GM19452 (cell line): Measurements from ENCODE around the gene TBC1D2B.
A peak's percentile ranks its signal among the peaks of the same experiment; 100 is the strongest.
"Not testable (repeated sequence)": the region's sequence is repeated elsewhere in the genome, so short reads cannot be mapped to it uniquely, and the experiment has no call there.

Experiments used
- ATAC-seq: cut with Tn5 transposase; IDR thresholded peaks from one replicate; pipeline ENCODE4 v1.9.1; 2021; ENCODE audit not compliant: unreplicated experiment

TBC1D2B gene

DNA sequence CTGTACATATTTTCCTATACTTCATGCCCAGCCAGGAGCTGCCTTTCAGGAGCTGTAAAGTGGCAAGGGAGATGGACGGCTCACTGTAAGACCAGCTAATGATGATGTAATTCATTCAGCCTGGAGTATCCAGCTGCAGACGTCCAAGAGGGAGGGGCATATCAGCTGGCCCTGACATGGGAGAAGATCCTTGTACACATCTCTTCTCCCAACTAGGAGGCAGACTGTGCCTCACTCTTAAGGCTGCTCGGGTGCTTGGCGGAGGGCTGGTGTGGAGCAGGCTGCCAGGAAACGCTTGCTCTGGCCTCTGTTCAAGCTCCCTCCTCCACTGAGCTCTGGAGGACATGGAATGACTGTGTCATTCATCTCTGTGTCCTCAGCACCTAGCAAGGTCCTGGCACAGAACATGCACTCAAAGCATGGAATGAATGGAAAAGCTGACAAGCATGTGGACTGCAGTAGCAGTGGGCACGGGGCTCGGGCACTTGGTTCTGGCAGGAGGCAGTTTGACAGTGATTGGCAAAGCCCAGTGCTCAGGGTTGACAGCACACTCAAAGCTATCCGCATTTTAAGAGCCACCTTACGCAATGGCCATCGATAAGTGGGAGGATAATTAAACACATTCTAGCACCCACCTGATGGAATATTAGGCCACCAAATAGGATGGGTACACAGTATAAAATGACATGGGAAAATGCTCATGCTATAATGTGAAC, 72.4 kb downstream of the TBC1D2B start:
- ATAC-seq: no peak

DNA sequence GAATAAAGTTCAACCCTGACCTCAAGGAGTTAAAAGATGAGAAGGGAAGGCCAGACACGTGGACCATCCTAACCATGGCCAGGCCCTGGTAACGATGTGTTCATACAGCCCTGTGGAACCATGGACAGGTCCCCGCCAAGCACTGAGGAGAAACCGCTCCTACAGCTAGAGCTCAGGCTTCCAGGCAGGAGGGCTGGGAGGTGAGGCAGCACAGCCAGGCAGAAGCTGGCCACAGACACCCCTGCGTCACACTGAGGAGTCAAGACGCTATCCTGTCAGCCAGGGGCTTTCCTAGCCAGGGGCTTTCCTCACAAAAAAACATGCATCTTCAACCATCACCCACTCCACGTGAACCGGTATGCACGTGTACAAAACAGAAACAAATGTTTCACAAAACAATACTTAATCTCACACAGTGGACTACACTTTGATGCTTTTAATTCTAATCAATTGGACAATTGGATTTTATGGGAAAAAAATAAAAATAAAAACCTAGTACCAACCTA, 73.2 kb downstream of the TBC1D2B start:
- ATAC-seq: no peak

GRCh38 chr15:78003539-78004008, 73.9 kb downstream of the TBC1D2B start:
- ATAC-seq: no peak

GRCh38 chr15:78002996-78003395, 74.5 kb downstream of the TBC1D2B start:
- ATAC-seq: no peak

DNA sequence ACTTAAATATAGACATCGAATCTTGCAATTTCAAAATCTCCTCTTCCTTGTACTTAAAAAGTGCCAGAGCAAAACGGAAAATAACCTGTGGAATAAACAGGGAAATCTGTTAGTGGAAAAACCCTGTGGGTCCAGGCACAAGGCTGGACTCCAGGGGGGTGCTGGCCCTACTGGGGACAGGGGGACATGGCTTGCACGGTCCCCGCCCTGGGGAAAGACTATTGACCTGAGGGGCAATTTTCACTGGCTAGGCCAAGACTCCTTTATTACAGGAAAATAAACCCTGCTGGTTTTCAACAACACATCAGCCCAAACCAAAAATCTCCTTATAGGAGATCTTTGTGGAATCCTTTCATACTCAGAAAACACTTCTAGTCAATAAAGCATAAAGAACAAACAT, 75.9 kb downstream of the TBC1D2B start:
- ATAC-seq: no peak

GRCh38 chr15:78000927-78001249, 76.6 kb downstream of the TBC1D2B start:
- ATAC-seq: no peak

GRCh38 chr15:78000091-78000926, 77.2 kb downstream of the TBC1D2B start:
- no peak for ATAC-seq

DNA sequence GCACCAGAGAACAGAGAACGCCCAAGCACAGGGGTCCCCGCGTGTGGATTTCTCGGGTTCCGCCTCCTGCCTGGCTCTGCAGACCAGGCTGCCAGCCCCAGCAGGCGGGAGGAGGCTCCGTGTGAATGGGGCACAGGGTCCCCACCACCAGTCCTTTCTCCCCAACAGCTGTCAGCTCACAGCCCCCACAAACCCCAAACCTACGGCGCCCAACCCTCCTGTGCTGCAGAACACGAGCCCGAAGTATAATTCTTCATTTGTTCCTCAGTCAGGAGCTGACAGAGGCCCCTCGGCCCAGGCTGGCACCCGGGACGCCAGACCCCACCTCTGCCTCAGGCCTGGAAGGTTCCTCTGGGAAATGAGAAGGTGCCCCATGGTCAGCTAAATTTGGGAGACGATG, 78.0 kb downstream of the TBC1D2B start:
- no peak for ATAC-seq

GRCh38 chr15:77998592-77998991, 78.9 kb downstream of the TBC1D2B start:
- ATAC-seq: no peak

- not testable (repeated sequence) for ATAC-seq
Observed at GRCh38 chr15:77997761-77998554, 79.6 kb downstream of the TBC1D2B start.

DNA sequence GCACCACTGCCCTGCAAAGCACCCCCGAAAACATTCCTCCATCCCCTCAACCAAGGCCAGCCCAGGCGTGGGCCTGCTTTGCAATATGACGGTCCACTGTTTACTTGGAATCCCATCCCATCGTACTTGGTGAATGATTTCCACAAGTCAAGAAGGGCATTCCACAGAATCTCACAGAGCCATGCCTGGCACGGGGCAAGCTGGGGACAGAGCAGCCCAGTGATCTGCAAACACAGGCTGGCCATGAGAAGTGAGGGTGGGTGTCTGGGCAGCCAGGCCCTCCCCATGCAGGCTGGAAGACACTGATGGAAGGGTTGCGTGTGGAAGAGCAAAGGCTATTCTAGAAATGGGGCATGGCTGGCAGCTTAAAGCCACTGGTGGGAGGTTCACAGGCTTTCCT, 80.3 kb downstream of the TBC1D2B start:
- ATAC-seq: not testable (repeated sequence)

- ATAC-seq: not testable (repeated sequence)
Observed at GRCh38 chr15:77996713-77997171, 80.8 kb downstream of the TBC1D2B start.

DNA sequence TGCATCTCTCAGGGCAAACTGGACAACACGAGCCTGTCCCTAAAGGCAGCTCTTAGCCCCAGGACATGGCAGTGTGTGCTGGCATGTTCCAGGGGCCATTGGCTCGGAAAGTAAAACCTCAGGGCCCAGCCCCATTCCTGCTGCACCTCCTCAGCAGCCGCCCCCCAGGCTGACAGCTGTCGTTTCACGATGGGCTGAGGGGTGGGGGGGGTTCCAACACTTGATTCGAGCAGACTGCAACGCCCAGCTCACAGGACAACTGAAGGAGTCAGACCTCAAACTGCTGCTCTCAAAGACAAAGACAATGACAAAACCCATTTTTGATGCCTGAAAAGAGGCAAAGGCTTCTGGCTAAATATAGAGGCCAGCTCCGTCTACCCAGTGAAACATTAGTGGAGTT, 81.3 kb downstream of the TBC1D2B start:
- ATAC-seq: not testable (repeated sequence)

GRCh38 chr15:77995537-77995918, 82.0 kb downstream of the TBC1D2B start:
- ATAC-seq: not testable (repeated sequence)

DNA sequence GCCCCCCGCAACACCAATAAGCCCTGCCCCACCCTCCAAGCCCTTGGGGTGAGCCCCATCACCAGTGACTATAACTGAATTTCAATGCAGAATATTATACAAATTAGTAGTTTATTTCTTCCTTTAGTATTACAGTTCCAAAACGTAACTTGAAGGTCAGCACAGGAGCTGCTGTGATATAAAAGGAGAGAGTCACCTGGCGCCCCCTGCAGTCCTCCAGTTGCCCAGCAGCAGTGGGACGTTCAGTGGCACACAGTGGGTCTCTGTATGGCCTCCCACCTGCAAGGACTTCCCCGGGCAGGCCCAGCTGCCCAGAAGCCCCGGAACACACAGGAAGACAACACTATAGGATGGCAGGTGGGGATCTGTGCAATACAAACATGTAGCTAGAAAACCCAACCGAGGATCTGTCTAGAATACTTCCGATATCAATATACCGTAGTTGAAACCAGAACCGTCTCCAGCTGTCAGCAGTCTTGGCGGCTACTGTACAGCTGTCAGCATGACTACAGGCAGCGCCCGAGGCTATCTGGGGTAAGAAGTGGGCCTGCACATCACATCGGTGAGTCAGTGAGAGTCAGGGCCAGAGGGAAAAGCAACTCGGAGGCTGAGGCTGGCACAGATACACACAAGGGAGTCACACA, 82.5 kb downstream of the TBC1D2B start:
- ATAC-seq: not testable (repeated sequence)

GRCh38 chr15:77993970-77994693, 83.4 kb downstream of the TBC1D2B start:
- ATAC-seq: peak; percentile 82

GRCh38 chr15:77993374-77993911, 84.1 kb downstream of the TBC1D2B start:
- ATAC-seq: peak; percentile 5

DNA sequence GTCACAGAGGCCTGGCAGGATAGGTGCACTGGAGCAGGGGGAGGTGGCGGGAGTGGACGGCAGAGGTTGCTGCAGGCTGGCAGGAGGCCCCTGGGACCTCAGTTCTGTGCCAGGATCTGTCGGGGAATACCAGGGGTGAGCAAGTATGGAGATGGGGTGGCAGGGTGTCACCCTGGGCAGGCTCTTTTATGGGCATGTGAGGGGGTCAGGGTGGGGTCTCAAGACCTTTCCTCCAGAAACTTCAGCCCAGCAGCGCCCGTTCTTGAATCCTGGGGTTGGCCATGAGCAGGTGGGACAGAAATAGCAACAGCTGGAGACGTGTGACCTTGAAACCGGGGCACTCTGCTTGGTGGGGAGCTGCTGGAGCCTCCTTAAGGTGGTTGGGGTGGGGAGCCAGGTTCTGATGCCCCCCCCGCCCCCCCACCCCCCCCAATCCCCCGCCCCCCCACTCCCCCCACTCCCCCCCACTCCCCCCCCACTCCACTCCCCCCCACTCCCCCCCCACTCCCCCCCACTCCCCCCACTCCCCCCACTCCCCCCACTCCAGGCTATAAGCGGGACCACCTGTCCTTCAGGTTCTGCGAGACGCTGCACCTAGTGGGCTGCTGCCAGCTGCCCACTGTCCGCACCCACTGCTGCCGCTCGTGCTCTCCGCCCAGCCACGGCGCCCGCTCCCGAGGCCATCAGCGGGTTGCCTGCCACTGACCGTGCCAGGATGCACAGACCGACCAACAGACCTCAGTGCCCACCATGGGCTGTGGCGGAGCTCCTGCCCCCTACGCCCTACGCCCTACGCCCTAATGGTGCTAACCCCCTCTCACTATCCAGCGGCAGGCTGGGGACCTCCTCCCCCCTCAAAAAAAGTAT, 84.9 kb downstream of the TBC1D2B start:
- ATAC-seq: no peak
